ENCODE measurements around the gene SVIL. TPM values are rescaled to one million over a fixed set of nuclear protein-coding genes. Genes with fewer than 3 reads are reported as not detected.
"Not testable (repeated sequence)": the region's sequence is repeated elsewhere in the genome, so short reads cannot be mapped to it uniquely, and the experiment has no call there.

The SVIL gene
- polyA plus RNA-seq, 3 donors from 2014 or later: 0.16 to 16.3 (median 2.6) TPM

DNA sequence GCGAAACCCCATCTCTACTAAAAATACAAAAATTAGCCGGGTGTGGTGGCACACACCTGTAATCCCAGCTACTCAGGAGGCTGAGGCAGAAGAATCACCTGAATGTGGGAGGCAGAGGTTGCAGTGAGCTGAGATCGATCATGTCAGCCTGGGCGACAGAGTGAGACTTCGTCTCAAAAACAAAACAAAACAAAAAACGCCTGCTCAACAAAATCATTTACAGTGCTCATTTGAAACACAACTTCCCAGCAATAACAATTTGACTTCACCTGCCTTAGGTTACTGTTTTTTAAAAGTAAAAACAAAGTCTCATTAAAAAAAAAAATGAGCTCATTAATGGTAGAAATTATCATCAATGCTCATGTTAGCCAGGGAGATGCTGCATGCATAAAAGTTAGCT is 10.4 kb downstream of the SVIL start:
- not testable (repeated sequence) for H3K27me3 Mint-ChIP-seq (ENCODE audit: low read depth in 3 of 3); DNase-seq; H3K36me3 Mint-ChIP-seq; H3K9me3 Mint-ChIP-seq; H3K4me3 Mint-ChIP-seq; H3K27ac Mint-ChIP-seq
- peaks cover 6 to 16% of the 10 kb centered on the region in 2 donors for H3K4me1 Mint-ChIP-seq

DNA sequence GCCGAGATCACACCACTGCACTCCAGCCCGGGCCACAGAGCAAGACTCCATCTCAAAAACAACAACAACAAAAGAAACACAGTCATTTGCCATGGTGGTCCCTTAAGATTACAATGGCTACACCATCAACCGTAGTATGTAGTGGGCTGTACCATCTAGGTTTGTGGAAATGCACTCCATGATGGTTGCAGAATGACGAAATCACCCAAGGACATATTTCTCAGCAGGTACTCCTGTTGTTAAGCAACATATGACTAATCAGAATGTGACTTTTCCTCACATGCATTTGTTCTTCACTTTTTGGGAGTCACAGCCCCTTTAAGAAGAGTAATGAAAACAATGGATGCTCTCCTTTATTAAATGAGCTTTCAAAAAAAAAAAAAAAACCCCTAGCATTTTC is 11.0 kb downstream of the SVIL start:
- Mint-ChIP-seq H3K36me3 (peaks cover 0 to 4% (median 0%) of the 10 kb centered on the region in 3 donors), H3K27me3 (ENCODE audit: low read depth in 3 of 3) (peaks cover 0 to 4% (median 1%) of the 10 kb centered on the region in 3 donors), H3K9me3 (no peaks in the 10 kb centered on the region), H3K4me3 (no peak overlapping the region), H3K27ac (no peak overlapping the region), H3K4me1 (peaks cover 12 to 21% of the 10 kb centered on the region in 2 donors)
- DNase-seq: no peak

DNA sequence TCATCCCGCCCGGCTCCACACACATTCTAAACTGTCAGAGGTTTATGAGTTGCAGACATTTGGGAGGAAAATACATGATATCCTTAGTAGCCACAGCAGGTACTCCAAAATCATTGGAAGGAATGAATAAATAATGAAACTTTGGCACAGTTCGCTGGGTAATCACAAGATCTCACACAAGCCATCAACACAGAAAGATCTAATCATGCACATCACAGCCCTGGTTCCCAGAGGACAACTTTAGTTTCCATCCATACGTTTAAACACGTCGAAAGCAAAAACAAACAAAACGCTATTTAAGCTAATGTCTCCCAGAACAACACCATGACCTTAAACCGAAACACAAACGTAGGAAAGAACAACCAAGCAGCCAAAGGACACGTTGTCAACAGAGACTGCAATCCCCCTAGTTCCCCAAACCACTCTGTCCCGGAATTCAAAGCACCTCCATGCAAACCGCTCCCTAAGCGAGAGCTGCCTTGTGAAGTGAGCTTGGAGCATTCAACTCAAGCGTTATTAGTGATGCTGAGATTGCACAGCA is 12.3 kb downstream of the SVIL start:
- DNase-seq: no peak
- Mint-ChIP-seq H3K4me1 (peaks cover 18 to 28% of the 10 kb centered on the region in 2 donors), H3K36me3 (no peaks in the 10 kb centered on the region), H3K27ac (no peak overlapping the region), H3K27me3 (ENCODE audit: low read depth in 3 of 3) (peaks cover 0 to 1% (median 0%) of the 10 kb centered on the region in 3 donors), H3K4me3 (no peak overlapping the region), H3K9me3 (no peaks in the 10 kb centered on the region)

DNA sequence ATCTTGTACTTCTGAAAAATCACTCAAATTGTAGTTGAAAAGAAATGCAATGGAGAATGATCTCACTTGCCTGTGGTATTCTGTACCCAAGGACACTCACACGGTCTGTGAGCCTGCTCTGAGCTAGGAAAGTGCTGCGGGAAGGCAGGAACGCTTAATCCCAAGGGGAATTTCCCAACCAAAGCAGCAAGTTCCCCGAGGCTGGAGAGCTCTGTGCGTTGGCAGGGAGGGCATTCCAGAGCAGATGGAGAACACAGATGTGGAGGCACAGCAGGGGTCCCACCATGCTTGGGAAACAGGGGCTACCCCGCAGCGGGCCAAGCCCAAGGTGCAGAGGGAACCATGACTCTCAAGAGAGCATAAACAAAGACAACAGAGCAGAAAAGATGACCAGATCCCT is 13.6 kb downstream of the SVIL start:
- H3K4me3 Mint-ChIP-seq: no peak overlapping the region

DNA sequence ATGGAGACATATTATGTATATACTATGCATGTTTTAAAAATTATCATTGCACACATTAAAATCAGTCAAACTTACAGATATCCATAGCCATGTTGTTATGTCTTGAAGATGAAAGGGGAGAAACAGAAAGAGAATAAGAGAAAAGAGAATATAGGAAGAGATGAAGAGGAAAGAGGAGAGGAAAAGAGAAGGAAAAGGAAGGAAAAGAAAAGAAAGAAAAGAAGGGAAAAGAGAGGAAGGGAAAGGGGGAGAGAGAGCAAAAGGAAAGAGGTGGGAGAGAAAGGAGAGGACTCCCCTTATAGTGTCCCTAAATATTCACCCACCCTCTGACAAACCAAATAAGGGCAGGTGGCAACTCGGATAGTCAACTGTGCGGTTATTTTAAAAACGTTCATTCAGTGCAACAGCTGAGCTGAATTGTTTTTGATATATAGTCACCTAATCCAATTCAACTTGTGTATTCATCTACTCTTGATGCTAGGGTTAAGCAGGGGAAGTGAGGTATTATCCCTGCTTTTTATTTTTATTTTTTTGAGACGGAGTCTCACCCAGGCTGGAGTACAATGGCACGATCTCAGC is 14.6 kb downstream of the SVIL start:
- Mint-ChIP-seq H3K27ac (no peak overlapping the region), H3K27me3 (ENCODE audit: low read depth in 3 of 3) (peaks cover 0 to 5% (median 0%) of the 10 kb centered on the region in 3 donors), H3K4me1 (peaks cover 18 to 28% of the 10 kb centered on the region in 2 donors), H3K4me3 (no peak overlapping the region), H3K9me3 (no peaks in the 10 kb centered on the region), H3K36me3 (no peaks in the 10 kb centered on the region)
- no peak for DNase-seq

More for the DNA sequence above, 13.6 kb downstream of the SVIL start:
- Mint-ChIP-seq H3K27ac (no peak overlapping the region), H3K4me1 (peaks cover 18 to 28% of the 10 kb centered on the region in 2 donors), H3K9me3 (no peaks in the 10 kb centered on the region), H3K36me3 (no peaks in the 10 kb centered on the region), H3K27me3 (ENCODE audit: low read depth in 3 of 3) (peaks cover 0 to 5% (median 0%) of the 10 kb centered on the region in 3 donors)
- DNase-seq: no peak

DNA sequence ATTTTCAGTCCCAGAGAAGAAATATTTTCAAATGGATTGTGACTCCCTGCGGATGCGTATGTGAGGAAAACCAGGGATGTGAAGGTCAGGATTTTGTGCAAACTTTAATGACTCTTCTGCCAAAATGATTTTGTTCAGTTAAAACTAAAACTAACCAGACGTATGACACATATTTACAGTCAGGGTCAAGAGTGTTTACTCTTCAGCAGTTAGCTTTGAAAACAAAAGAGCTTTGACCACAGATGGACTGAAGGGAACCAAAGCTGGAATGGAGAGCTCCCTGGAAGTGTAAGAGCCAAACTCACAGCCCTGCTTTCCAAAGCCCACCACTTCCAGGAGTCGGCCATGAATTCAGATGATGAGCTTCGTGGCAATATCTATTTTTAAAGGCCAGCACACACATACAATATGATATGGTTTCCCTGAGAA is 15.5 kb downstream of the SVIL start:
- Mint-ChIP-seq H3K36me3 (no peaks in the 10 kb centered on the region), H3K27ac (peak overlapping the region in 1 of 6 donors; percentile 9), H3K4me1 (peaks cover 18 to 22% of the 10 kb centered on the region in 2 donors)

DNA sequence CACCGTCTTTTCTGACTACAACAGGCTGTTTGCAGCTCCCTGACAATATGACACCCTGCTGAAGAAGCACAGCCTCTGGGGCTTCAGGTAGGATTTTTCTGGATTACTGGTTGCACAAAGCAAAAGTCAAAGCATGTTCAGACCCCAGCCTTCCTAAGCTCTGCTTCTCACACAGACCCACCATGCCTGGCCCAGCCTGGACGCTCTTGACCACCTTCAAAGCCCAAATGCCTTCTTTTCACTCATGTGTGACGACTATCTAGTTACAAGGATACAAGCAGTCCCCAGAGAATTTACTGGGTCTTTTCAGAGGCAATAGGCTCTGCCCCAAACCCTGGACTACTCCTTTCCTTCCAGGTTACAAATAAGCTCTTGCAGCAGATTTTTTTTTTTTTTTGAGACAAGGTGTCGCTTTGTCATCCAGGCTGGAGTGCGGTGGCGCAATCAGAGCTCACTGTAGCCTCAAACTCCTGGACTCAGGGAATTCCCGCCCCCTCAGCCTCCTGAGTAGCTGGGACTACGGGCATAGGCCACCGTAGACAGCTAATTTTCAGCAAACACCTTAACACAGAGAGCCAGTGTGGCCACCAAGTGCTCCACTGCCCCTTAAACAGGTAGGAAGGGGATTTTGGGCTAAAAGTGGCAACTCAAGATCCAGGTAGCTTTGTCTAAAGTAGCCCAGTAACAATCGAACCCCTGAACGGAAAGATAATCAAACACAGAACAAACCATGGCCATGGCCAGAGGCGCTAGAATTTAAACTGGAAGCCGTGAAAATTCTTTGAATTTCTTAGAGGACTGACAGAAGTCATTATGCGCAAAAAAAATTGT is 16.2 kb downstream of the SVIL start:
- Mint-ChIP-seq H3K4me3 (peak overlapping the region in 4 of 5 donors; percentile 26 to 63 (median 49)), H3K27me3 (ENCODE audit: low read depth in 3 of 3) (peaks cover 0 to 5% (median 0%) of the 10 kb centered on the region in 3 donors), H3K9me3 (peaks cover 0 to 3% (median 0%) of the 10 kb centered on the region in 6 donors), H3K4me1 (peaks cover 18 to 22% of the 10 kb centered on the region in 2 donors), H3K36me3 (no peaks in the 10 kb centered on the region), H3K27ac (peak overlapping the region in 2 of 6 donors; percentile 9 to 37)
- no peak for DNase-seq

More for the DNA sequence above, 15.5 kb downstream of the SVIL start:
- Mint-ChIP-seq H3K27me3 (ENCODE audit: low read depth in 3 of 3) (peaks cover 0 to 5% (median 0%) of the 10 kb centered on the region in 3 donors), H3K9me3 (peaks cover 0 to 3% (median 0%) of the 10 kb centered on the region in 6 donors), H3K4me3 (peak overlapping the region; percentile 19 to 63 (median 31))
- no peak for DNase-seq

DNA sequence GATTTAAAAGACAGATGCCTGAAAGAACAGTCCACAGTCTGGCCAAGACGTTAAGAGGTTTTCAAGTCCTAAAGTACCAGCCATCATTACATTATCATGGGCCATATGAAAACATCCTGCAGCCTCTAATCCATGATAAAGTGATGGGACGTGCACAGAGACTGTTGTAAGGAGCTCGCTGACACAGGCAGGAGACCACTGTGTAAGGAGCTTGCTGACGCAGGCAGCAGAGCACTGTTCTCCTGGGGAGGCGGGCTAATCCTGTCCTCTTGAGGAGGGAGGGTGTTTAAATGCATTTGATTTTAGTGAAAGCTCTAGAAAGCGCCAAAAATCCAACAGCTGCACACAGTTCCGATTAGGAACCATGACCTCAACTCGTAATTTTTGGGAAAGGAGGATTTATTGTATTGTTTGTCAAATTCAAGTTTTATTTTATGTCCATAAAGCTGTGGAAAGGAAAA is 16.9 kb downstream of the SVIL start:
- Mint-ChIP-seq H3K4me3 (no peak overlapping the region), H3K27ac (no peak overlapping the region), H3K9me3 (peaks cover 0 to 3% (median 0%) of the 10 kb centered on the region in 6 donors), H3K27me3 (ENCODE audit: low read depth in 3 of 3) (peaks cover 0 to 5% (median 0%) of the 10 kb centered on the region in 3 donors), H3K36me3 (no peaks in the 10 kb centered on the region), H3K4me1 (peaks cover 18 to 22% of the 10 kb centered on the region in 2 donors)
- DNase-seq: no peak

DNA sequence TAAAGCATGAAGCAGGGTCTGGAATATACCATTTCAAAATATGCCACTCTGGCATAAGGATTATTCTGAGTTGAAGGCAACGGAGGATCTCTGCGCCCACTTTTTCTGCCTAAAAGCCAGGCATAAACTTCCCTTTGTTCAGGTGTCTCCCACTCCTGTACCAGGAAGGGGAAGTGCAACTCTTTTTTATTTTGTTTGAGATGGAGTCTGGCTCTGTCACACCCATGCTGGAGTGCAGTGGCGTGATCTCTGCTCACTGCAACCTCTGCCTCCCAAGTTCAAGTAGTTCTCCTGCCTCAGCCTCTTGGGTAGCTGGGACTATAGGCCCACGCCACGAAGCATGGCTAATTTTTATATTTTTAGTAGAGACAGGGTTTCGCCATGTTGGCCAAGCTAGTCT is 18.2 kb downstream of the SVIL start:
- H3K4me1 Mint-ChIP-seq: peaks cover 18 to 22% of the 10 kb centered on the region in 2 donors
- H3K36me3 Mint-ChIP-seq: no peaks in the 10 kb centered on the region
- H3K27me3 Mint-ChIP-seq (ENCODE audit: low read depth in 3 of 3): peaks cover 0 to 5% (median 0%) of the 10 kb centered on the region in 3 donors
- H3K4me3 Mint-ChIP-seq: no peak overlapping the region
- H3K9me3 Mint-ChIP-seq: peaks cover 0 to 3% (median 0%) of the 10 kb centered on the region in 6 donors
- no peak for DNase-seq
- H3K27ac Mint-ChIP-seq: no peak overlapping the region

DNA sequence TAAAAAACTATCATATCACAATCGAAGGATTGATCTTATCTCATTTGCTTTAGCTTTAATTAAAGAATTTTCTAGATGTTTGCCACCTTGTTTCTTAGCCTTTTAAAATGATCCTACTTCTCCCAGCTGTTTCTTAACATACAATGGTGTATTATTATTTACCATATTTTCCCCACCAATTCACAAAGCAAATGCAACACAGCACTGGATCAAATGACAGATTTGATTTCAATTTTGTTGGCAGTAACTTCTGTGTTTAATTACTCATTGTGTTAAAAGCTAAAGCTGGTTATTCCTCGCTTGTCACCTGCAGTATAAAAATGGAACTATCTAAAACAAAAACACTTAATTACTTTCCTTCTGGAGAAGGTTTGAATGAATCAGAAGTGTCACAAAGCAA is 19.6 kb downstream of the SVIL start:
- peaks cover under 1 to 9% (median under 1%) of the 10 kb centered on the region in 3 donors for H3K36me3 Mint-ChIP-seq
- no peak overlapping the region for H3K27ac Mint-ChIP-seq
- peaks cover 18 to 25% of the 10 kb centered on the region in 2 donors for H3K4me1 Mint-ChIP-seq
- no peak overlapping the region for H3K4me3 Mint-ChIP-seq
- peaks cover 0 to 3% (median 0%) of the 10 kb centered on the region in 6 donors for H3K9me3 Mint-ChIP-seq
- no peak for DNase-seq
- peaks cover 2 to 5% (median 4%) of the 10 kb centered on the region in 3 donors for H3K27me3 Mint-ChIP-seq (ENCODE audit: low read depth in 3 of 3)

DNA sequence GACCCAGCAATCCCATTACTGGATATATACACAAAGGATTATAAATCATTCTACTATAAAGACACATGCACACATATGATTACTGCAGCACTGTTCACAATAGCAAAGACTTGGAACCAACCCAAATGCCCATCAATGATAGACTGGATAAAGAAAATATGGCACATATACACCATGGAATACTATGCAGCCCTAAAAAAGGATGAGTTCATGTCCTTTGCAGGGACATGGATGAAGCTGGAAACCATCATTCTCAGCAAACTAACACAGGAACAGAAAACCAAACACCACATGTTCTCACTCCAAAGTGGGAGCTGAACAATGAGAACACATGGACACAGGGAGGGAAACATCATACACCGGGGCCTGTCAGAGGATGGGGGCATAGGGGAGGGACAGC is 20.5 kb downstream of the SVIL start:
- H3K4me3 Mint-ChIP-seq; H3K27me3 Mint-ChIP-seq (ENCODE audit: low read depth in 3 of 3); H3K27ac Mint-ChIP-seq; DNase-seq; H3K9me3 Mint-ChIP-seq; H3K36me3 Mint-ChIP-seq: not testable (repeated sequence)
- peaks cover 11 to 16% of the 10 kb centered on the region in 2 donors for H3K4me1 Mint-ChIP-seq

DNA sequence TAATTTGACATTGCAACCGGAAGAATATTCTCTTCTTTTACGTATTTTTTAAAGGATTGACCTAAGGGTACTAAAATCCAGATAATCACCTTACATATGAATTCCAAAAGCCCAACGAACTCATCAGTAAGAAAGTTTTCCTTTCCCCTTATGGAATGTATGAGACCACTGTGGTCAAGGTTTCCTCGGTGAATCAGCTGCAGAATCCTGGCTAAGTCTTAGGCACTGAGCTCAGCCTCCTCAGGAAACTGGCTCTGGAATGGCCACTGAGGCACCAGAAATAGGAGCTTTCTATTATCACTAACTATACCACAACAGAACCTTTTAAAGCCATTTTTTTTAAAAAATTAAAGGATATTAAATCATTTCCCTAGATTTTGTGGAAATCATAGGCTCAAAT is 21.0 kb downstream of the SVIL start:
- Mint-ChIP-seq H3K4me3 (no peak overlapping the region), H3K9me3 (peaks cover 0 to 3% (median 0%) of the 10 kb centered on the region in 6 donors), H3K27ac (no peak overlapping the region), H3K4me1 (peaks cover 6 to 11% of the 10 kb centered on the region in 2 donors), H3K36me3 (peaks cover 4 to 9% (median 5%) of the 10 kb centered on the region in 3 donors), H3K27me3 (ENCODE audit: low read depth in 3 of 3) (peaks cover 2 to 8% (median 4%) of the 10 kb centered on the region in 3 donors)
- no peak for DNase-seq

DNA sequence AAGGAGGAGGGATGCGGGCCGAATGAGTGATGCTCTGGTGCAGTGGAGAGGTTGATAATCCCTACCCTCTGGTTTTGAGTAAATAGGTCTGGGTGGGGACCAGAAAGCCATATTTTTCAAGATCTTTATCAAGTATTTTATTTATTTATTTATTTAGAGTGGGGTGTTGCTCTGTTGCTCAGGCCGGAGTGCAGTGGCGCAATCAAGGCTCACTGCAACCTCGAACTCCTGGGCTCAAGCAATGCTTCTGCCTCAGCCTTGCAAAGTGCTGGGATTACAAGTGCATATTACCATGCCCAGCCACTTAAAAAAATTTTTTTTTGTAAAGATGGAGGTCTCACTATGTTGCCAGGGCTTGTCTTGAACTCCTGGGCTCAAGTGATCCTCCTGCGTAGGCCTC is 21.6 kb downstream of the SVIL start:
- Mint-ChIP-seq H3K36me3 (peaks cover 4 to 9% (median 5%) of the 10 kb centered on the region in 3 donors), H3K9me3 (peaks cover 0 to 3% (median 0%) of the 10 kb centered on the region in 6 donors), H3K4me3 (no peak overlapping the region), H3K27ac (no peak overlapping the region), H3K27me3 (ENCODE audit: low read depth in 3 of 3) (peaks cover 2 to 8% (median 7%) of the 10 kb centered on the region in 3 donors), H3K4me1 (peaks cover under 1 to 5% of the 10 kb centered on the region in 2 donors)
- DNase-seq: no peak

Data from immature natural killer cell (primary cell).